ENCODE results near the gene SP100. TPM values are rescaled to one million over a fixed set of nuclear protein-coding genes. Genes with fewer than 3 reads are reported as not detected.
"Not testable (repeated sequence)": the region's sequence is repeated elsewhere in the genome, so short reads cannot be mapped to it uniquely, and the experiment has no call there.

The SP100 gene
- total RNA-seq, 2 donors from 2014 or later, result 51.6 to 69.0 TPM

DNA sequence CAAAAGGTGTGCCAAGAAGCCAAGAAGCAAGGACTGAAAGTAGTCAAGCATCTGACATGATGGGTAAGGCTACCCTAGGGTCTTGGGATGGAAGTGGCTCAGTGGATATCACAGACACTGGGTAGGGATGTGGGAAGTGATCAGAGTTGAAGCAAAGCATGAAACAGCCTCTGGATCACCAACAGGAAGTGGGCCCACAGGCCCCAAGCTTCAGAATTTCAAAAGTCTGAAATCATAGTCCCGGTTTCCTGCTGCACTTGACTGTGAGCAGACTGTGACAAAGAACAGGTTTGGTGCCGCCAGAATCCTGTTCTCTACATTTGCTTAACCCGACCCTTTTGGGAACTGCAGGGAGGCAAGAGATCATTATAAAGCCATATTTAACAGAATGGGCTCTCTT lies 57.4 kb downstream of the SP100 start:
- H3K4me3 ChIP-seq, result no peak overlapping the region
- intact Hi-C loops (cut with DNase I), result no loop called here
- 74% methylated on average over 3 of the region's 3 CpGs for WGBS
- H3K27ac ChIP-seq, result no peak overlapping the region
- H3K36me3 ChIP-seq, result no peaks in the 10 kb centered on the region
- TF ChIP-seq, protein P1, sequence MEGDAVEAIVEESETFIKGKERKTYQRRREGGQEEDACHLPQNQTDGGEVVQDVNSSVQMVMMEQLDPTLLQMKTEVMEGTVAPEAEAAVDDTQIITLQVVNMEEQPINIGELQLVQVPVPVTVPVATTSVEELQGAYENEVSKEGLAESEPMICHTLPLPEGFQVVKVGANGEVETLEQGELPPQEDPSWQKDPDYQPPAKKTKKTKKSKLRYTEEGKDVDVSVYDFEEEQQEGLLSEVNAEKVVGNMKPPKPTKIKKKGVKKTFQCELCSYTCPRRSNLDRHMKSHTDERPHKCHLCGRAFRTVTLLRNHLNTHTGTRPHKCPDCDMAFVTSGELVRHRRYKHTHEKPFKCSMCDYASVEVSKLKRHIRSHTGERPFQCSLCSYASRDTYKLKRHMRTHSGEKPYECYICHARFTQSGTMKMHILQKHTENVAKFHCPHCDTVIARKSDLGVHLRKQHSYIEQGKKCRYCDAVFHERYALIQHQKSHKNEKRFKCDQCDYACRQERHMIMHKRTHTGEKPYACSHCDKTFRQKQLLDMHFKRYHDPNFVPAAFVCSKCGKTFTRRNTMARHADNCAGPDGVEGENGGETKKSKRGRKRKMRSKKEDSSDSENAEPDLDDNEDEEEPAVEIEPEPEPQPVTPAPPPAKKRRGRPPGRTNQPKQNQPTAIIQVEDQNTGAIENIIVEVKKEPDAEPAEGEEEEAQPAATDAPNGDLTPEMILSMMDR (IDR thresholded peaks at IDR 0.05), result no peak
- TF ChIP-seq POLR2A (IDR thresholded peaks at IDR 0.05) (no peak), POLR2AphosphoS5 (IDR thresholded peaks at IDR 0.05) (no peak)
- H3K9me3 ChIP-seq, result no peaks in the 10 kb centered on the region
- H3K27me3 ChIP-seq (replicated peaks; ENCODE audit: insufficient read depth), result no peaks in the 10 kb centered on the region
- DNase-seq (ENCODE audit: low spot score), result no peak
- H3K4me1 ChIP-seq (replicated peaks), result no peaks in the 10 kb centered on the region

DNA sequence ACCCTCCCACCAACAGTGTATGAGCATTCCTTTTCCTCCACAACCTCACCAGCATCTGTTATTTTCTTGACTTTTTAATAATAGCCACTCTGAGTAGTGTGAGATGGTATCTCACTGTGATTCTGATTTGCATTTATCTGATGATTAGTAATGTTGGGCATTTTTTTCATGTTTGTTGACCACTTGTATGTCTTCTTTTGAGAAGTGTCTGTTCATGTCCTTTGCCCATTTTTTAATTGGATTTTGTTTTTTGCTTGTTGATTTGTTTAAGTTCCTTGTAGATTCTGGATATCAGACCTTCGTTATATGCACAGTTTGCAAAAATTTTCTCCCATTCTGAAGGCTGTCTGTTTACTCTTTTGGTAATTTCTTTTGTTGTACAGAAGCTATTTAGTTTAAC lies 59.1 kb downstream of the SP100 start:
- TF ChIP-seq POLR2AphosphoS5 (IDR thresholded peaks at IDR 0.05), result no peak
- TF ChIP-seq POLR2A (IDR thresholded peaks at IDR 0.05), result no peak
- TF ChIP-seq, protein P1 (IDR thresholded peaks at IDR 0.05), result no peak
- H3K4me1 ChIP-seq (replicated peaks), result no peaks in the 10 kb centered on the region
- WGBS, result 71% methylated on average over 1 of the region's 1 CpG
- no peaks in the 10 kb centered on the region for H3K36me3 ChIP-seq
- no peak for DNase-seq (ENCODE audit: low spot score)
- no peaks in the 10 kb centered on the region for H3K9me3 ChIP-seq
- no peaks in the 10 kb centered on the region for H3K27me3 ChIP-seq (replicated peaks; ENCODE audit: insufficient read depth)
- H3K27ac ChIP-seq, result no peak overlapping the region
- intact Hi-C loops (cut with DNase I), result no loop called here
- no peak overlapping the region for H3K4me3 ChIP-seq

DNA sequence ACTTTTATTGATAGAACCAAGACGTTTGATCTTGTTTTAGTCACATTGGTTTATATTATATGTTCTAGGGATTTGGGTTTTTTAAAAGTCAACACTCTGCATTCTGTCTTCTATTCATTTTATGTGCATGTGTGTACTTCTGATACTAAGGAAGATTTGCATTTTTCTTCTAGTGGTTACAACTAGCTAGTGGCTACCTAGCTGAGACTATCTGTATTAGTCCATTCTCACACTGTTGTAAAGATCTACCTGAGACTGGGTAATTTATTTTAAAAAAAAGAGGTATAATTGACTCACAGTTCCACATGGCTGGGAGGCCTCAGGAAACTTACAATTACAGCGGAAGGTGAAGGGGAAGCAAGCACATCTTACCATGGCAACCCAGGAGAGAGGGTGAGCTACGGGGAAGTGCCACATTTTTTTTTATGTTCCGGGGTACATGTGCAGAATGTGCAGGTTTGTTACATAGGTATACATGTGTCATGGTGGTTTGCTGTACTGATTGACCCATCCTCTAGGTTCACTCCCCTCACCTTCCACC lies 69.9 kb downstream of the SP100 start:
- H3K36me3 ChIP-seq, result no peaks in the 10 kb centered on the region
- no peak overlapping the region for H3K27ac ChIP-seq
- TF ChIP-seq, protein P1 (IDR thresholded peaks at IDR 0.05), result no peak
- no peak overlapping the region for H3K4me3 ChIP-seq
- 90% methylated on average over 4 of the region's 4 CpGs for WGBS
- H3K27me3 ChIP-seq (replicated peaks; ENCODE audit: insufficient read depth), result no peaks in the 10 kb centered on the region
- DNase-seq (ENCODE audit: low spot score), result no peak
- intact Hi-C loops (cut with DNase I), result no loop called here
- H3K9me3 ChIP-seq, result peaks cover 3% of the 10 kb centered on the region
- no peaks in the 10 kb centered on the region for H3K4me1 ChIP-seq (replicated peaks)

DNA sequence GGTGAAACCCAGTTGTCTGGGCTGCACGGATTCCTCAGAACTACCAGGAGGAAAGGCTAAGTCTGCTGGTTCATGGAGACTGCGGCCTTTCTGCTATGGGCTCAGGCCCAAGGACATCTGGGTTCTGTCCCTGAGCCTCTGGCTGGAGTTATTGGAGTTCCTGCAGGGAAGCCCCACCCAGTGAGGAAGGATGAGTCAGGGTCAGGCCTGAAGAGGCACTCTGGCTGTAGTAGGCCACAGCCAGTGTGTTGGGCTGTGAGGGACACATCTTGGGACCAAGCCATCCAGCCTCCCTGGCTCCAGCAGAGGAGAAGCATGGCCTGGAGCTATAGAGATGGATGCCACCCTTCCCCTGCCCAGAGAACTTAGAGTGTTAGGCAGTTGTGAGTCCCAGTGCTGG lies 75.2 kb downstream of the SP100 start:
- intact Hi-C loops (cut with DNase I), result not testable (repeated sequence)
- 50% methylated on average over 2 of the region's 2 CpGs for WGBS

DNA sequence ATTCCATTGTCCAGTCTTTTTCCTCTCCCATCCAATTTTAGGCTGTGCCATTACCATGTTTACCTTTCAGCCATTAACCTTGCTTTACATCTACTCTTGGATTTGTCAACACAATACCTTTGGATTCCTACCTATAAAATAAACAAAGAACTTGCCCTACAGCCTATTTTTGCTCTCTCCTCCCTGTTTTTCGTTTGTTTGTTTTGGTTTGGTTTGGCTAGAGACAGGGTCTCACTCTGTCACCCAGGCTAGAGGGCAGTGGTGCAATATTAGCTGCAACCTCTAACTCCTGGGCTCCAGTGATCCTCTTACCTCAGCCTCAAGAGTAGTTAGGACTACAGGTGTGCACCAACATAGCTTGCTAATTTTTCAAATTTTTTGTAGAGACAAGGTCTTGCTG lies 76.1 kb downstream of the SP100 start:
- Histone ChIP-seq H3K27ac (no peak overlapping the region), H3K4me1 (replicated peaks) (no peaks in the 10 kb centered on the region), H3K27me3 (replicated peaks; ENCODE audit: insufficient read depth) (no peaks in the 10 kb centered on the region), H3K36me3 (no peaks in the 10 kb centered on the region), H3K9me3 (no peaks in the 10 kb centered on the region), H3K4me3 (no peak overlapping the region)
- no peak for DNase-seq (ENCODE audit: low spot score)
- TF ChIP-seq POLR2AphosphoS5 (IDR thresholded peaks at IDR 0.05) (no peak), POLR2A (IDR thresholded peaks at IDR 0.05) (no peak)
- TF ChIP-seq, protein P1 (IDR thresholded peaks at IDR 0.05), result no peak
- 31% methylated on average over 1 of the region's 1 CpG for WGBS
- intact Hi-C loops (cut with DNase I), result no loop called here

More for the DNA sequence above, 75.2 kb downstream of the SP100 start:
- not testable (repeated sequence) for H3K36me3 ChIP-seq; H3K27me3 ChIP-seq (replicated peaks; ENCODE audit: insufficient read depth); H3K4me1 ChIP-seq (replicated peaks); H3K9me3 ChIP-seq; DNase-seq (ENCODE audit: low spot score); H3K4me3 ChIP-seq; H3K27ac ChIP-seq

Measured in prostate gland (tissue), 2 donors.